Measurements from ENCODE around the gene RSKR. TPM values are rescaled to one million over a fixed set of nuclear protein-coding genes. Genes with fewer than 3 reads are reported as not detected.

The RSKR gene
- total and polyA plus RNA-seq, 9 of the 15 experiments (the other 6 are each of a cell fraction or from before 2014, with no cell fraction given) = 1.4 to 42.3 (median 16.2) TPM

- Histone ChIP-seq H3K27me3 (ENCODE audit: control insufficient read depth in 2 of 2, insufficient read depth in 2 of 2, low read length in 2 of 2) (no peaks in the 10 kb centered on the region), H3K9ac (ENCODE audit: insufficient read depth in 1 of 2, low read depth in 2 of 2, low read length in 2 of 2) (no peak overlapping the region; a peak in 1 of 4 replicates), H3K27ac (ENCODE audit: extremely low read depth, low read depth, low read length) (no peak overlapping the region), H3K4me1 (replicated peaks in 1 of 2; ENCODE audit: control insufficient read depth in 2 of 2, insufficient read depth in 2 of 2, low read length in 2 of 2) (no peaks in the 10 kb centered on the region; a peak in 1 of 5 replicates), H4K20me1 (replicated peaks; ENCODE audit: control insufficient read depth, insufficient read depth, low read length) (peaks cover 22% of the 10 kb centered on the region; the same call in 1 of the 2 replicates), H3K4me3 (no peak overlapping the region), H3K9me1 (ENCODE audit: control insufficient read depth, insufficient read depth, low read length) (no peaks in the 10 kb centered on the region), H3K4me2 (ENCODE audit: insufficient read depth, low read length) (no peak overlapping the region), H3K36me3 (ENCODE audit: control insufficient read depth, insufficient read depth, low read length) (peaks cover 97% of the 10 kb centered on the region), H3K9me3 (replicated peaks; ENCODE audit: control insufficient read depth, insufficient read depth, low read depth, low read length) (no peaks in the 10 kb centered on the region), H3K79me2 (ENCODE audit: control insufficient read depth, insufficient read depth, low read length) (peaks cover 27% of the 10 kb centered on the region), H2AFZ (ENCODE audit: low read depth, low read length) (no peak overlapping the region)
- DNase-seq (ENCODE audit: extremely low read depth in 1 of 4, low spot score in 3 of 4) (no peak), ATAC-seq (no peak; the same call in 2 of the 3 replicates), FAIRE-seq (peak; percentile 6)
- WGBS (ENCODE audit: insufficient coverage, low coverage, missing lambda C conversion rate) = 100% methylated on average over 1 of the region's 1 CpG
- intact Hi-C loops (cut with micrococcal nuclease) (no loop called here), in situ Hi-C loops (cut with MboI) (no loop called here)
- POLR2A ChIA-PET = interaction anchor here (0.6 to 4.4 kb wide), 4 partner anchors 7 to 30 kb away, joined by 3 to 51 read pairs (median 3); no protein-coding TSS in a partner anchor
- CTCF ChIA-PET (ENCODE audit: low intra/inter-chr PET ratio) = no interaction called here
- no TSS peak for BruUV-seq (replicated peaks)
- TF ChIP-seq RNF2 (IDR thresholded peaks at IDR 0.05) = no peak
- 0 out of 2 replicates have a peak, but pooled peaks have one; percentile 11 for TF ChIP-seq ZNF316 (IDR thresholded peaks at IDR 0.05)
- no peak for TF ChIP-seq ESRRB (CRISPR knock-in tag; IDR thresholded peaks at IDR 0.05; ENCODE audit: borderline replicate concordance)
Observed at GRCh38 chr17:28635506-28635905, 21.5 kb upstream of the RSKR start.

GRCh38 chr17:28634206-28634865 is 20.4 kb upstream of the RSKR start:
- 94% methylated on average over 14 of the region's 14 CpGs for WGBS (ENCODE audit: insufficient coverage, low coverage, missing lambda C conversion rate)
- Histone ChIP-seq H3K9me1 (ENCODE audit: control insufficient read depth, insufficient read depth, low read length) (no peaks in the 10 kb centered on the region), H3K9ac (ENCODE audit: insufficient read depth in 1 of 2, low read depth in 2 of 2, low read length in 2 of 2) (no peak overlapping the region), H3K4me2 (ENCODE audit: insufficient read depth, low read length) (no peak overlapping the region), H3K36me3 (ENCODE audit: control insufficient read depth, insufficient read depth, low read length) (peaks cover 98% of the 10 kb centered on the region), H3K9me3 (replicated peaks; ENCODE audit: control insufficient read depth, insufficient read depth, low read depth, low read length) (no peaks in the 10 kb centered on the region), H3K4me3 (no peak overlapping the region), H2AFZ (ENCODE audit: low read depth, low read length) (no peak overlapping the region), H3K27ac (ENCODE audit: extremely low read depth, low read depth, low read length) (no peak overlapping the region), H3K4me1 (replicated peaks in 1 of 2; ENCODE audit: control insufficient read depth in 2 of 2, insufficient read depth in 2 of 2, low read length in 2 of 2) (no peaks in the 10 kb centered on the region; a peak in 1 of 5 replicates), H3K79me2 (ENCODE audit: control insufficient read depth, insufficient read depth, low read length) (peaks cover 27% of the 10 kb centered on the region; the same call in 2 of the 3 replicates), H3K27me3 (ENCODE audit: control insufficient read depth in 2 of 2, insufficient read depth in 2 of 2, low read length in 2 of 2) (no peaks in the 10 kb centered on the region), H4K20me1 (replicated peaks; ENCODE audit: control insufficient read depth, insufficient read depth, low read length) (peaks cover 22% of the 10 kb centered on the region; the same call in 1 of the 2 replicates)
- ATAC-seq = no peak
- TF ChIP-seq ZNF41 (CRISPR knock-in tag; conservative IDR thresholded peaks at IDR 0.05) = no peak
- no peak for TF ChIP-seq TCF3 (CRISPR knock-in tag; IDR thresholded peaks at IDR 0.05)
- peak; percentile 21; the same call in 1 of the 2 replicates for TF ChIP-seq RFX1 (IDR thresholded peaks at IDR 0.05)
- no peak for TF ChIP-seq ZHX1 (conservative IDR thresholded peaks at IDR 0.05; ENCODE audit: low read length)
- no peak for FAIRE-seq
- no TSS peak for BruUV-seq (replicated peaks)
- ChIA-PET CTCF (ENCODE audit: low intra/inter-chr PET ratio) (no interaction called here), POLR2A (interaction anchor here (0.7 to 4.4 kb wide), 9 partner anchors 8 to 544 kb away, joined by 3 to 51 read pairs (median 4); partner anchors contain the start of genes BLTP2, SDF2 and SUPT6H)
- no peak for DNase-seq (ENCODE audit: extremely low read depth in 1 of 4, low spot score in 3 of 4)
- intact Hi-C loops (cut with micrococcal nuclease) (no loop called here), in situ Hi-C loops (cut with MboI) (no loop called here)

Measured in K562 (cell line).